Ovary (tissue), 9 donors: ENCODE results near the gene DTWD2. TPM values are rescaled to one million over a fixed set of nuclear protein-coding genes. Genes with fewer than 3 reads are reported as not detected.
"Not testable (repeated sequence)": the region's sequence is repeated elsewhere in the genome, so short reads cannot be mapped to it uniquely, and the experiment has no call there.

Experiments used
- DNase-seq, 5 donors: peaks; one replicate each; pipeline ENCODE4 v3.0.0-alpha.2; 2019 to 2020
- H3K27ac ChIP-seq, 2 donors: fragments of 200-600 bp; one replicate each; pipeline versions ENCODE4 v1.5.1 to v1.8.0; 2019 to 2022
- H3K27me3 ChIP-seq: fragments of 200-600 bp; one replicate; pipeline ENCODE4 v1.8.0; 2022
- H3K36me3 ChIP-seq: fragments of 200-600 bp; sonication (generic); one replicate; pipeline ENCODE4 v1.5.1; 2019
- H3K4me1 ChIP-seq: one replicate; pipeline ENCODE4 v1.8.1; 2013; ENCODE audit warnings: mild to moderate bottlenecking, moderate library complexity; ENCODE audit not compliant: insufficient read depth
- H3K4me3 ChIP-seq: fragments of 200-600 bp; sonication (generic); one replicate; pipeline ENCODE4 v1.5.1; 2017
- H3K9me3 ChIP-seq, 2 donors: fragments of 200-600 bp in 1 of 2; sonication (generic) in 1 of 2; one replicate each; pipeline versions ENCODE4 v1.5.1 to v1.8.1; 2013 to 2019; ENCODE audit warnings: mild to moderate bottlenecking in 1 of 2, moderate library complexity in 1 of 2
- EP300 ChIP-seq: sonication (generic); formaldehyde crosslinking; IDR thresholded peaks from one replicate; pipeline ENCODE4 v1.6.1; 2017; ENCODE audit warnings: antibody characterized with exemption
- POLR2A ChIP-seq: fragments of 450-650 bp; IDR thresholded peaks from one replicate; pipeline ENCODE4 v1.6.1; 2017; ENCODE audit warnings: antibody characterized with exemption, mild to moderate bottlenecking, moderate library complexity
- WGBS, 3 donors: extraction: QIAGEN DNeasy Blood & Tissue Kit in 1 of 3; methylation state at CpG; one replicate each; pipeline versions ENCODE4 v1.1.5 to v1.1.7; 2013 to 2017; 5-methylcytosine and 5-hydroxymethylcytosine counted together
- intact Hi-C, 4 donors: fragments of 100-400 bp; cut with DNase I; formaldehyde crosslinking; loops; one replicate each; pipeline versions ENCODE4 v1.11.0 to v1.15.1; 2022 to 2023
- polyA plus RNA-seq, 2 donors: library from polyadenylated mRNA; stranded (reverse); fragments of 200-250 nt in 1 of 2; fragments of 350-450 nt in 1 of 2; fragmentation: Illumina TruSeq in 1 of 2; extraction: RNeasy Lipid Tissue Mini Kit (QIAGEN cat#74804) in 1 of 2; gene quantifications; one replicate each; pipeline ENCODE4 v1.2.3, GENCODE V29; 2013 to 2014
- total RNA-seq, 7 donors: library from RNA; depleted of rRNA in 2 of 7; stranded (reverse); fragments of >200 nt in 2 of 7; fragmentation: NEBNext Ultra II Directional in 3 of 7; extraction: Animal tissue kit (Norgen Biotek cat#: 25700) in 3 of 7; gene quantifications; one replicate each; pipeline versions ENCODE4 v1.1.0 to v1.2.4, GENCODE V29; 2016 to 2023
- TF ChIP-seq, protein P1 (sequence below), 3 donors: fragments of 450-650 bp in 2 of 3; fragments of 200-600 bp in 1 of 3; IDR thresholded peaks; one replicate each; pipeline versions ENCODE4 v1.5.1 to v1.8.0; 2016 to 2022; ENCODE audit warnings: antibody characterized with exemption in 3 of 3, mild to moderate bottlenecking in 1 of 3
- donor health status: DM: no; HTN: no; CAD: no; lungs with moderate emphysema.
- donor health status: DM: no; HTN: no; CAD: no.
- donor health status: Bipolar disorder and iron deficiency.
- donor health status: DM: yes; HTN: yes; CAD: no.
- donor health status: DM: no; HTN: no; CAD: no.
- donor health status: DM: yes; HTN: yes; CAD: no.

DTWD2 gene
- total and polyA plus RNA-seq, 9 donors = 1.5 to 12.5 (median 5.3) TPM

DNA sequence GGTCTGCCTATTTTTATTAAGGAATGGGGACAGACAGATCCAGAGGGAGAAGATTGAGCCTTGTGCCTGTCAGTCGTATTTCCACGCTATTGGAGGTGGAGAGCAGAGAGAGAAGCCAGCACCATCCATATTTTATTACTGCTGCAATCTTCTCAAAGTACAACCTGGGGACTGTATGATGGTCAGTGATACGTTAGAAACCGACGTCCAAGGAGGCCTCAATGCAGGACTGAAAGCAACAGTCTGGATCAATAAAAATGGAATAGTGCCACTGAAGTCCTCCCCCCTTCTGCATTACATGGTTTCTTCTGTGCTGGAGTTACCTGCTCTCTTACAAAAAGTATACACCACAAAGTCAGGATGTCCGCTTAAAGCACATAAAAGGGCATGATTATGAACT is 21.9 kb upstream of the DTWD2 start:
- no peak for DNase-seq
- 90 to 92% (median 92%) methylated on average over 6 of the region's 6 CpGs for WGBS, 3 donors
- Histone ChIP-seq H3K27me3 (no peaks in the 10 kb centered on the region), H3K4me3 (no peak overlapping the region), H3K9me3 (no peaks in the 10 kb centered on the region), H3K27ac (no peak overlapping the region), H3K4me1 (no peaks in the 10 kb centered on the region), H3K36me3 (no peaks in the 10 kb centered on the region)
- intact Hi-C loops = no loop called here
- TF ChIP-seq EP300 = no peak
- TF ChIP-seq POLR2A = no peak
- TF ChIP-seq, protein P1, sequence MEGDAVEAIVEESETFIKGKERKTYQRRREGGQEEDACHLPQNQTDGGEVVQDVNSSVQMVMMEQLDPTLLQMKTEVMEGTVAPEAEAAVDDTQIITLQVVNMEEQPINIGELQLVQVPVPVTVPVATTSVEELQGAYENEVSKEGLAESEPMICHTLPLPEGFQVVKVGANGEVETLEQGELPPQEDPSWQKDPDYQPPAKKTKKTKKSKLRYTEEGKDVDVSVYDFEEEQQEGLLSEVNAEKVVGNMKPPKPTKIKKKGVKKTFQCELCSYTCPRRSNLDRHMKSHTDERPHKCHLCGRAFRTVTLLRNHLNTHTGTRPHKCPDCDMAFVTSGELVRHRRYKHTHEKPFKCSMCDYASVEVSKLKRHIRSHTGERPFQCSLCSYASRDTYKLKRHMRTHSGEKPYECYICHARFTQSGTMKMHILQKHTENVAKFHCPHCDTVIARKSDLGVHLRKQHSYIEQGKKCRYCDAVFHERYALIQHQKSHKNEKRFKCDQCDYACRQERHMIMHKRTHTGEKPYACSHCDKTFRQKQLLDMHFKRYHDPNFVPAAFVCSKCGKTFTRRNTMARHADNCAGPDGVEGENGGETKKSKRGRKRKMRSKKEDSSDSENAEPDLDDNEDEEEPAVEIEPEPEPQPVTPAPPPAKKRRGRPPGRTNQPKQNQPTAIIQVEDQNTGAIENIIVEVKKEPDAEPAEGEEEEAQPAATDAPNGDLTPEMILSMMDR (IDR thresholded peaks at IDR 0.05) = no peak

DNA sequence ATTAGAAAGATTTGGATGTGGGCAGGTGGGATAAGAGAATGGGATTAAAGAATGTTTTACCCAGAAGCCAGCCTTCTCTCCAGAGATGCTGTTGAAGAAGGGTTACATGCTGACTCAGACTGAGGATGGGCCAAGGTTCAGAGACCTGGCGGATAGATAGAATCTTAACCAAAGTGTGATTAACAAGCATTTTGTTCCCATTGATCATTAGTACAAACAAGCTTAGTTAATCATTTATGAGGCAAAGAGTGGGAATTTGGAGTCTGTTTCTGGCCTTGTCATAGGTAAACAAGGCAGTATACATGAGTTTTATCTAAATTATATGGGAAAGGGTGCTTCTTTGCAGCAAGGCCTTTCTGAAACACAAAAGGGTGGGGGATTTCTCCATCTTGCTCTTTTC is 20.8 kb upstream of the DTWD2 start:
- Histone ChIP-seq H3K36me3 (no peaks in the 10 kb centered on the region), H3K4me3 (no peak overlapping the region), H3K27ac (no peak overlapping the region), H3K4me1 (no peaks in the 10 kb centered on the region), H3K9me3 (no peaks in the 10 kb centered on the region), H3K27me3 (no peaks in the 10 kb centered on the region)
- intact Hi-C loops = no loop called here
- WGBS, 3 donors = 86 to 95% (median 86%) methylated on average over 1 of the region's 1 CpG
- no peak for TF ChIP-seq POLR2A
- TF ChIP-seq, protein P1 (IDR thresholded peaks at IDR 0.05) = no peak
- TF ChIP-seq EP300 = no peak
- DNase-seq = no peak

DNA sequence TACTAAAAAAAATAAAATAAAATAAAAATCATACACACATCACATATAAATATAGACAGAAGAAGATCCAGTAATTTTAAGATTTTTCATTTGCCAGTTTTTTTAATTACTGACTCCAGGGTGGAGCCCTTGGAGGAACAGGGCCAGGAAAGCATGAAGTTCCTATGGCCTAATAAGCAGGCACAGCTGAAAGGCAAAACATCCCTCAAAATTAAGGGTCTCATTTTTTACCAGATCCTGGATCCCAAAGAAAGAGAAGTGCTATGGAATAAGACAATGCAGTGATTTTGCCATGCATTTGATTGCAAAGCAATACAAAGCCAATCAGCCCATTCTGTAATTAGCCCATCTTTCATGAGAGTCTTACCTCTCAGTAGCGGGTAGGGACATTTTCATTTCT is 11.3 kb upstream of the DTWD2 start:
- no peaks in the 10 kb centered on the region for H3K36me3 ChIP-seq
- peaks cover 0 to 3% of the 10 kb centered on the region in 2 donors for H3K9me3 ChIP-seq
- WGBS, 3 donors = 95 to 100% (median 100%) methylated on average over 1 of the region's 1 CpG
- intact Hi-C loops = loop anchor here in 1 of 4 donors (5.0 kb wide), 1 partner anchor 348 kb away; no protein-coding TSS in a partner anchor
- no peaks in the 10 kb centered on the region for H3K4me1 ChIP-seq
- H3K27ac ChIP-seq = no peak overlapping the region
- TF ChIP-seq POLR2A = no peak
- TF ChIP-seq, protein P1 (IDR thresholded peaks at IDR 0.05) = no peak
- TF ChIP-seq EP300 = no peak
- H3K4me3 ChIP-seq = no peak overlapping the region
- H3K27me3 ChIP-seq = no peaks in the 10 kb centered on the region
- DNase-seq = no peak

DNA sequence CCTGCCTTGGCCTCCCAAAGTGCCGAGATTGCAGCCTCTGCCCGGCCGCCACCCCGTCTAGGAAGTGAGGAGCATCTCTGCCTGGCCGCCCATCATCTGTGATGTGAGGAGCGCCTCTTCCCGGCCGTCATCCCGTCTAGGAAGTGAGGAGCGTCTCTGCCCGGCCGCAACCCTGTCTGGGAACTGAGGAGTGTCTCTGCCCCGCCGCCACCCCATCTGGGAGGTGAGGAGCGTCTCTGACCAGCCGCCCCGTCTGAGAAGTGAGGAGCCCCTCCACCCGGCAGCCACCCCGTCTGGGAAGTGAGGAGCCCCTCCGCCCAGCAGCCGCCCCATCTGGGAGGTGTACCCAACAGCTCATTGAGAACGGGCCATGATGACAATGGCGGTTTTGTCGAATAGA is 10.5 kb upstream of the DTWD2 start:
- WGBS, 3 donors = 95 to 96% (median 95%) methylated on average over 21 to 24 of the region's 24 CpGs
- intact Hi-C loops = loop anchor here in 1 of 4 donors (5.0 kb wide), 1 partner anchor 348 kb away; no protein-coding TSS in a partner anchor

DNA sequence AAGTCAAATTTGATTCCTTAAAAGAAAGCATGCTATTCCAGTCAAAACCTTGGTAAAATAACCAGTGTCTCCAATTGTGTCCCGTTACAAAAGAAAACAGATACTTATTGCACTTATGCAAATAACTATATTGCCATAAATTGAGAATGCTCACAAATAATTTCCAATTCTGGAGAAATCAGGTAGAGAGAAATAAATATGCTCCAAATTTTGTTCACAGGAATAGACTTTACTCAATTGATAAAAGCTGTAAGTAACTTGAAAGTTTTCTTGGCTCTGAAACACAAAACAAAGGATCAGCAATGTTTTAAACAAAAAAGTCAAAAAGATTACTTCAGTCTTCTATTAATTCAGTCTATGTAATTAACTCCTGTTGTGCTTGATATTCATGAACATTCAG is 7.8 kb upstream of the DTWD2 start:
- TF ChIP-seq, protein P1 (IDR thresholded peaks at IDR 0.05) = no peak
- TF ChIP-seq POLR2A = no peak
- TF ChIP-seq EP300 = no peak
- no peaks in the 10 kb centered on the region for H3K4me1 ChIP-seq
- WGBS, 3 donors = 89 to 93% (median 92%) methylated on average over 1 of the region's 1 CpG
- H3K27me3 ChIP-seq = no peaks in the 10 kb centered on the region
- intact Hi-C loops = loop anchor here in 1 of 4 donors (5.0 kb wide), 1 partner anchor 351 kb away; no protein-coding TSS in a partner anchor
- H3K4me3 ChIP-seq = no peak overlapping the region
- H3K27ac ChIP-seq = no peak overlapping the region
- H3K9me3 ChIP-seq = peaks cover 0 to 3% of the 10 kb centered on the region in 2 donors
- H3K36me3 ChIP-seq = no peaks in the 10 kb centered on the region
- no peak for DNase-seq

More for the DNA sequence above, 10.5 kb upstream of the DTWD2 start:
- not testable (repeated sequence) for DNase-seq, H3K9me3 ChIP-seq, H3K36me3 ChIP-seq, H3K27me3 ChIP-seq, H3K4me3 ChIP-seq, H3K4me1 ChIP-seq, H3K27ac ChIP-seq
